GM03348 (cell line): Measurements from ENCODE around the gene IQCH.

Experiments
- DNase-seq: peaks from one replicate; pipeline ENCODE4 v3.0.0; 2012; ENCODE audit warnings: low spot score

Gene IQCH

DNA sequence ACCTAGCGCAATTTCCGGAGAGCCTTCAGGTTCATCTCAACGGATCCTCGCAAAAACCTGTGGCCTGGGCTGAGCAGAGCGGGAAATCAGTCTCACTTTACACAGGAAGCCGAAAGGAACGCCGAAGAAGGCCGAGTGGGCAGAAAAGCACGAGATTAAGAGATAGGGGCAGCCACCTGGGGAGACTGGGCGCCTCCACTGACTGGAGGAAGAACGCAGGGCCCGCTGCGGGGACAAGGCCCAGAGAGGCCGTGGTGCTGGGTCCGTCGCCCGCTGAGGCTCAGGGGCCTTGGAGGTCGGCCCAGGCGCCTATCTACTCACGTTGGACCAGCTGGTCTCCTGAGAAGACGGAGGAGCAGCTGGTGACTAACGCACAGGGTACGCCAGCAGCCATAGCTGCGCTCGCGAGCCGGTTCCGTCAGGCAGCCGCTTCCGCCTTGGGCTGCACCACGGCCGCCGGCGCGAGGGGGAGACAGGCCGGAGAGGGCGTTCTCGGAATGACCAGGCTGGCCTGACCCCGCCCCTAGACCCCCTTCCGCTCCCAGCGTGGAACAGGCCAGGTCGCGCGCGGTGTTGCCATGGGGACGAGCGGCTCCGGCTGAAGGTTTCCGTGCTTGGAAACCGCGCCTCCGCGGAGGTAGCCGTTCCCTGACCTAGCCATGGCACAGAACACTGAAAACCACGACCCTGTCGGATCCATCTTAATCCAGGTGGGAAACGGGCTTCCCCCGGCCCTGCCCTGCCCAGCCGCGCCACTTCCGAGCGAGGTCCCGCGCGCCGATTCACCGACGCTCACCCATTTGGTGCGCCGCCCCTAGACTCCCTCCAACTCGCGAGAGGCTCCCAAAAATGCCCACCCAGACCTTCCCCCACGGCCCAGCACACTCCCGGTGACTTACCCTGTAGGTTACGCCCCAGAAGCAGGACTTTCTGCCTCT lies at the start of gene IQCH, which contains the start of gene AAGAB:
IQCH (plus strand) TSS at position 549 of the 938 bp plus-strand sequence; CDS start at position 660, 111 bp downstream.
AAGAB (minus strand) TSS at position 424 of the 938 bp plus-strand sequence; CDS start at position 394, 30 bp downstream.
- peak; percentile 99 for DNase-seq

DNA sequence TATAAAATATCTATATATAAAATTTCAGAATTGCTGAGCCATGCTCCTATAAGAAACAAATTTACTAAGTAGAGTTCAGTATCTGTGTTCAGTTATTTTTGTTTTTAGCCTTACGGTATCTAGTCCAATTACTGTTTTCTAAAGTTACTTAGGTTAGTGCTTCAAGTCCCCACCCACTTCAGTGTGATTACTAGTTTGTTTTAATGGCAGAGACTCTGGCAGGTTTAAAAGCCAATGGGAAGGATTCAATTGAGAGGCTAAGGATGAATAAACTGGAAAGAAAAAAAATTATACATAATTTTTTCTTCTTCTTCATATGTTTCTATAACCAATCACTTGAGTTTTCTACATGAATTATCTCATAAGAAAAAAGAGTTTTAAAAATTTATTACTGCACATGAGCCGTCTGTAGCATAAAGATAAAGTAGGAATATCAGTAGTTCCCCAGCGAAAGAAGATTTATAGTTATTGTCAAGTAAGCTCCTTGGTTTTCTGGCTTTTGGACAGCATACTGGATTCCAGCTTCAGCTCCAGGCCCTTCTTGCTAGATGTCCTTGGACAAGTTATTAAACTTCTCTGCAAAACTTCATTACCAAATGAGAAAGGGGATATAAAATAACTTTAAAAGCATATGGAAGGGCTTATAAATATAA lies 46.9 kb upstream of the IQCH start:
- no peak for DNase-seq

DNA sequence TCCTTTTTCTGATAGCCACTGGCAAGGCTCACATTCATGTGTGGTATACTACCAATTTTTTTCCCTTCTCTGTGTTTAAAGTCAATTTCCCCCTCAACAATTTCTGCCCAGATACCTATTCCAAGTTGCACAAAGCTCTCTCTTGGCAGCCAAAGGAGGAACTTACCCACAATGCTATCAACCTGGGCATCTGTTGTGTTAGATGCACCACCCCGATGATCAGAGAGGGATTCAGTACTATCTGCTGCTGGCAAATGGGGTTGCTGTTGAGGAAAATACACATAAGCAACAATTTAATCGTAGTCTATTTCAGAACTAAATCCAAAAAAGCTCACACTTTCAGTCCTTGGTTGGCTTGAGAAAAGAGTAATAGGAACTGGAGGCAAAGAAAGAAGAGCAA lies 46.2 kb upstream of the IQCH start:
- DNase-seq: no peak

DNA sequence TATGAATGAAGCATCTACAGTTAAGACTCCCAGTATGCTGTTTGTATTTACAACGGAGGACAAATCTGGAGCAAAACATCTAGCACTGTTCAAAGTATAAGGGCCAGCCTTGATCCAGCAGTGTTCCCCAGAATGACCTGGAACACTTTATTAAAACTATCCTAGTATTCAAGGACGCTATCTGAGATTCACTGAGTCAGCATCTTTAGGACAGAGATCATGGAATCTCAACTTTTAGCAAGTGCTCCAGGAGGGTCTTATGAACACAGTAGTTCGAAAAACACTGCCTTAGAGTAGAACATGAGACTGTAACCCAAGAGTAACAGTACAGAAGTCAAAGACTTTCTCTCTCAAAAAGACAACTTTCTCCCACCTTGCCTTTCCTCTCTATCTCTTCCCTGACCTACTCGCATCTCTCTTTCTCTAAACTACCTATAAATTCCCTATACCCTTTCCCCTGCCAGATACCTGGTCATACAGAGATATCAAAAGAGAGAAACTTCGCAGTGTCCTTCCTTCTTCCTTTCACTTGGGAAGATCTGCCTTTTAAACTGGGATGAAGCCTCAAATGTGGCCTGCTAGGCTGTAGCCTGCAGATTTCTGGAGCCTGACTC lies 43.9 kb upstream of the IQCH start:
- no peak for DNase-seq

DNA sequence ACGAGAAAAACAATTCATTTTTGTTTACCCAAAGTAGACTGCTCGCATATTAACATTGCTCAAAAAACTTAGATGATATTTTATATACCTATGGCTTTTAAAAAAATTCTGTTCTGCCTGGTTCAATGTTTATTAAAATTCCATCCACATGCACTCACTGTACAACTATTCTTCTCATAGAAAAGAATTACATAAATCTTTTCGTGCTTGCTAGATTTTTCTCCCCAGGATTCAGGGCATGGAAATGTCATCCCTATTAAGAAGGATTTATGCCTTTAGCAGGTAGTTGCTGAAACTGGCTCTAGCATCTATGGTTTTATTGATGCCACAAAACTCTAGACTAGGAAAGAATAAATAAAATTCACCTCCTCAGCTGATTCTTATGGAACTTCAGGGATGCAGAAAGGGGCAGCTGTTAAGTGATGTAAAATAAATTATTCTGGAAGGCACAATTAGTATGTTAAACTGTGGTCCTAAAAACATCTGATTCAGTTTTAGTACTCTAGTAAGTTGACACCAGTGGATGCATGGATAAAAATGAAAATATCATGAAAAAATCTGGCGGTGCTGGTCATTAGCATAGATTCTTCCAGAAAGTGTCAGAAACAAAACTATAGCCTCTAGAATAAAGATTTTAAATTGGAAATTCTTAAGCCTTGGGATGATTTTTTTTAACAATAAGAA lies 41.8 kb upstream of the IQCH start:
- DNase-seq: no peak

DNA sequence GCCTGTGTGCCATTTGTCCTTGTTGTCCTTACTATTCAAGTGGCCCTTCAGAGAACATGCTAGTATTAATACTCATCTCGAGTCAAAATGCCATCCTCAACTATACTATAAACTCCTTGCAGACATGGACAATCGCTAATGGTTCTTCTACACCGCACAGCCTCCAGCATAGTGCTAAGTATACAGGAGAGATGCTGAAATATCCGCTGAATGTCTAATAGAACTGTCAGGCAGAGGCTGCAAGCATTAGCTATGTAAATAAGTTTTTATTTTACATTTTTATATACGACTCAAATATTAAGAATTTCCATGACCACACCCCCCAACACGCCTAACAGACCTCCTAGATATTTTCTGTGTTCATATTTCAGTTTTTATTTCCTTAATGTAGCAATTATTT lies 39.5 kb upstream of the IQCH start:
- no peak for DNase-seq

DNA sequence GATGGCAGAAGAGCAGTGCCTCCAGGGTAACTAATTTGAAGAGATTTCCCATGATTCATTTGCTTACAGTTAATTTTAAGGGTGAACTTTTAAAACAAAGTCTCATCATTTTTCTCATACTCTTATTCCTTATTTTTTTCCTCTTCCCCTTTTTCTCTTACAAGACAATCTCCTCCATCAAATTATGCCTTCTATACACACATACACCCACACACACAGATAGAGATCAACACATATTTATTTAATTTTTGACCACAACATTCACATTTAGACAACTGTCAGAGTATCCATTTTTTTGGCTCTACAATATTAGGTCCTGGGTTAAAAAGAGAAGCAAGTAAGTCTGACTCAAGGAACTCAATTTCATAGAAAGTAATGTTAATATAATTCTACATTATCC lies 37.7 kb upstream of the IQCH start:
- no peak for DNase-seq

DNA sequence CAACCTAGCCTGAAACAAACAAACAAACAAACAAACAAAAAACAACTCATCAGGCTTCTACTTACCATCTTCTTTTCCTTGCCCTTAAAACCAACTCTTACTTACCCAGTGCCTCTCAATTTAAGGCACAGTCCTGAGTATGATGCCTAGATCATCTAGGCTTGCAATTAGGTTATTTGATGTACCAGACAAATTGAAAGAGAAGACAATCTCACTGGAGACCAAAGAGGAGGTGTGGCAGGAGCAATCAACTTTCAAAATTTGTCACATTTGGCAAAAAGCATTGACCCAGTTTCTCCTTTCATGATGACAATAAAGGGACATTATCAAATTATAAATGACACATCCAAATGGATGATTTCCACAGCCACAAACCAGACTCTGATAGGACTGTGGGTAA lies 36.2 kb upstream of the IQCH start:
- DNase-seq: no peak

DNA sequence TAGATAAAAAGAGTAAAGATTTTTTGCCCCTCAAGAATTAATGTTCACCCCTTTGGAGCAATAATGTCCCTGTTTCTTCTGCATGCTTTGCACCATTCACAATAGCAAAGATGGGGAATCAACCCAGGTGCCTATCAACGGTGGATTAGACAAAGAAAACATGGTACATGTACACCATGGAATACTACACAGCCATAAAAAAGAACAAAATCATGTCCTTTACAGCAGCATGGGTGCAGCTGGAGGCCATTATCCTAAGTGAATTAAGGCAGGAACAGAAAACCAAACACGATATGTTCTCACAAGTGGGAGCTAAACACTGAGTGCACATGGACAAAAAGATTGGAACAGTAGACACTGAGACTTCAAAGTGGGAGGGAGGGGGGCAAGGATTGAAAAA lies 35.3 kb upstream of the IQCH start:
- no peak for DNase-seq

DNA sequence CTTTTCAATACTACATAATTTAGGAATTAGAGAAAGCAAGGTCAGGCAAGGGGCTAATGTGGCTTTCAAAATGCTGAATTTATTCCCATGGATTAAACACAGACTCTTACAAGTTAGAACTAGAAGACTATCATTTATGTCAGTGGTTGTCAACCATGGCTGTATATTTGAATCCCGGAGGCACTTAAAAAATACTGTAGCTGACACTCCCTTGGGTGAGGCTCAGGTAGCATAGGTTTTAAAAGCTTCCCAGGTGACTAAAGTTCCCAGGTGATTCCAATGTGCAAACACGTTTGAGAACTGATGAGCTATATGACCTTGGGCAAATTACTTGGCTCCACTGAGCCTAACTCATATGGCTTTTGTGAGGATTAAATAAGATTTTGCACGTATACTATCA lies 29.7 kb upstream of the IQCH start:
- no peak for DNase-seq

DNA sequence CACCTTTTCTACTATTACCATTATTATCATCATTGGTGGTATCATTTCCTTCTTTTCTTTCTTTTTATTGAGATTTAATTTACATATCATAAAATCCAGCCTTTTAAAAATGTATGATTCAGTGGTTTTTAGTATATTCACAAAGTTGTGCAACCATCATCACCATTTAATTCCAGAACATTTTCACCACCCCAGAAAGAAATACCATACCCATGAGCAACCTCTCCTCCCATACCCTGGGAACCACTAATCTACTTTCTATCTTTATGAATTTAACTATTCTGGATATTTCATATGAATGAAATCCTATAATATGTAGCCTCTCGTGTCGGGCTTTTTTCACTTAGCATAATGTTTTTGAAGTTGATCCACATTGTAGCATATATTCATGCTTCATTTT lies 29.2 kb upstream of the IQCH start:
- DNase-seq: peak; percentile 69

DNA sequence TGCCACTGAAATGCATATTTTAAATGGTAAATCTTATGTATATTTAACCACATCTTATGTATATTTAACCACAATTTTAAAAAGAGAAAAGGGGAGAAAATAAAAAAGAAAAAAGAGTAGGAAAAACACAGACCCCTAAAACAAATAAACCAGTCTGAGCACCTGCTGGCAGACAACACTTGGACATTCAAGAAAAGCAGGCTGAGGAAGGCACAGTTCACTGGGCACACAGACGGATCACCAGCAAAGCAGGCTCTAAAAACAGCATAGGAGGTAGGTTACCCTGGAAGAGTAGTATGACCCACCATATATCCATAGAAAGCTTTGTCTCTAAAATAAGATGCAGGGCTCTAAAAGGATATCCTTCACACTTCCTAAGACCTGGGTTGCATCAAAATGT lies 27.2 kb upstream of the IQCH start:
- no peak for DNase-seq

DNA sequence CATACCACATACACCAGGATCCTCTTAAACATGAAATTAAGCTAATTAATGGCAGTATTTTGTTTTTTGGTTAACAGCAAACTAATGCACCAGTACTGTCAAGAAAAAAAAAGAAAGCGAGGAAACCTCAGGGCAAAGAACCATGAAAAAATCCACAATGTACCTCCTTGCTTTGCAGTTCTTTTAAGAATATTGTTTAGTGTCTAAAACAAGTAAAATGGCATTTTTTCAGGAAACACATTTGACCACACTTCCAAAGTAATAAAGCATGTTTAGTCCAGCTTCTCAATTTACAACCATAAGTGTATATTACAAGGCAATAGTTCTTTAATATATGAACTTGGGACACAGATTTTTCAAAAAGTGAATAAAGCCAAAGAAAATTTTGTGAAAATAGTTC lies 26.7 kb upstream of the IQCH start:
- DNase-seq: no peak

DNA sequence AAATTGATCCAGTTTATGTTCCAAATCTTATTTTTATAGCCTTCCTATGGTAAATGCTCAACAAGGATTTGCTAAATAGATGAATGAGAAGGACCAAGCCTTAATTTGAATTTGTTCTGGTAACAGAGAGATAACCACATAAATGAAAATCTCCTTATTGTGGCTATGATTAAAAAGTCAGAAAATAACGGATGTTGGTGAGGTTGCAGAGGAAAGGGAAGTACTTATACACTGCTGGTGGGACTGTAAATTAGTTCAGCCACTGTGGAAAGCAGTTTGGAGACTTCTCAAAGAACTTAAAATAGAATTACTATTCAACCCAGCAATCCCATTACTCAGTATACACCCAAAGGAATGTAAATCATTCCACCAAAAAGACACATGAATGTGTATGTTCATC lies 26.3 kb upstream of the IQCH start:
- no peak for DNase-seq

DNA sequence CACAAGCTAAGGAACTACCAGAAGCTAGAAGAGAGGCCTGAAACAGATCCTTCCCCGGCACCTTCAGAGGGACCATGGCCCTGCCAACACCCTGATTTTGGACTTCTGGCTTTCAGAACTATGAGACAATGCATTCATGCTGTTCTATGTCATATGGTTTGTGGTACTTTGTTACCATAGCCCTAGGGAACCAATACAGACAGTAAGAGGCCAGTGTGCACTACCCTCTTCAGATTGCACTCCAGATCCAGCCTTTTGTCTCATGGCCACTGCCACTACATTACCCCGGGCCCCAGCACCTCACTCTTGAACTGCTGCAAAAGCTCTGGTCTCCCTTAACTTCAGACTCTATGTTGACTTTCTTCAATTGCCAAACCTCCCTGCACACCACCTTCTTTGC lies 24.1 kb upstream of the IQCH start:
- no peak for DNase-seq

DNA sequence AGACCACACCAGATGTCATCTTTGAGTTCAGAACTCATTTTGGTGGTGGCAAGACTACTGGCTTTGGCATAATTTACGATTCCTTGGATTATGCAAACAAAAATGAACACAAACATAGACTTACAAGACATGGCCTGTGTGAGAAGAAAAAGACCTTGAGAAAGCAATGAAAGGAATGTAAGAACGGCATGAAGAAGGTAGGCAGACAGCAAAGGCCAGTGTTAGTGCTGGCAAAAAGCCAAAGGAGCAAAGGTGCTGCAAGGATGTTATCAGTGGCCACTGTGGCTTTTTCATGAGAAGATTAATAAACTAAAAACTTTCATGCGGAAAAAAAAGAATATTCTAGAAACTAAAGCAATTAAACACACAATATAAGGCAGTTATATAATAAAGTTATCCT lies 22.0 kb upstream of the IQCH start:
- no peak for DNase-seq

DNA sequence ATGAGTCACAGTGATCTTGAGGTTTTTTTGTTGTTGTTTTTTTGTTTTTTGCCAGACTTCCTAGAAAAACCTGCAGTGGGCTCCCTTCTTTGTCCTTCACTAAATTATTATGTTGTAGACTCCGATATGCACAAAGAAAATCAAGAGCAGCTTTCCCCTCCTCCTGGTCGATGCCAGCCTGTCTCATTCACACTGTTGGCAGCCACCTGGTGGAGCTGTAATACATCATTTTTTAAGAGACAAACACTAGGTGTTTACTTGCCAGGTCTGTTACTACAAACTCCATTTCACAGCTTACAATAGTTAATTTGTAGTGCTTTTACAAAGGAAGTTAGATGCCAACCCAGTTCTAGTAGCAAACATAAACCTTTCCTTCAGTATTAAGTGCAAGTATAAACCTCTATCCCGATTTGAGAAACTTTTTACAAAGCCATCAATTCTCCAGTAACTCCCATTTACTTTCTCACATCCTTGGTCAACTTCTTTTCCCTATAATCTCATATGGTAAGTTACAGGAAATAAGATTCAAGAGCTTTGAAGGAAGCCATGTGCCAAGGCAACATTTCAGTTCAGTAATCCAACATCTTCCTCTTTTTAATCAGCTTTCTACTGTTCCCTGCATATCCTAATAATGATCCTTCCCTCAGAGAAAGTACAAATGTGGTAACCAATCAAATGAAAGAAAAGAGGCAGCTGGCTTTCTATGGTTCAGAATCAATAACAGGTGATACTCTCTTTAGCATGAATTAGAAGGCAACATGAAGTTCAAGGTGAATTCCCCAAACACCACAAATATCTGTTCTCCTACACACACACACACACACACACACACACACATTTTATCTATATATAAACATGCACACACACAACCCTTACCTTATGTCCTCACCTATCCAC lies 14.1 kb upstream of the IQCH start:
- DNase-seq: no peak

DNA sequence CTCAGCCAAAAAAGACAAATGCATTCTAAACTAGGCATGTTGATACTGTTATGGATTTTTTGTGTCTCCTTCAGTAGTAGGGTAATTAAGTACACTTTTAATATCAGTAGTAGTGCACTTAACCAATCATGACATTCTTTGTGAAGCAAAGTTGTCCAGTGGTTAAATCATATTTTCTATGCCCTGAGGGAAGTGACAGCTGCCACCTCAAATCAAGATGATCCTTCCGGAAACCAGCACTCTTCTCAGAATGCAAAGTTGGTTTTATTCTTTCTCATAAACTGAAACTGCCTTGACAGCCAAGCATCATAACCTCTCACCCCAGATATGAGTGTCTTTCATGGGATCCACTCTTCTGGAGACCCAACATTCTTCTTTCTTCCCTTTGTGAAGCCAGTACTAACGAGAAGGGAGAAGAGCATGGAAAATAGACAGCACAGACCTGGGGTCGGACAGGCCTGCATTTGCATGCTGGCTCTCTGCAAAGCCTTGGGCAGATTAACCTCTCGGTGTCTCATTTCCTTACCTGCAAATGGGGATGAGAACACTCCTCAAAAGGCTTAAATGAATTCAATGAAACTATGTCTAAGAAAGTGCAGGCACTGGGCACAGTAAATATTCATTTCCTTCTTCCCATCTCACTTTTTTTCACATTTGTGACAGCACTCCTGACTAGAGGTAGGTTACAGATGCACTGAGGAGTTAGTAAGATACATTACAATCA lies 13.3 kb upstream of the IQCH start:
- no peak for DNase-seq

DNA sequence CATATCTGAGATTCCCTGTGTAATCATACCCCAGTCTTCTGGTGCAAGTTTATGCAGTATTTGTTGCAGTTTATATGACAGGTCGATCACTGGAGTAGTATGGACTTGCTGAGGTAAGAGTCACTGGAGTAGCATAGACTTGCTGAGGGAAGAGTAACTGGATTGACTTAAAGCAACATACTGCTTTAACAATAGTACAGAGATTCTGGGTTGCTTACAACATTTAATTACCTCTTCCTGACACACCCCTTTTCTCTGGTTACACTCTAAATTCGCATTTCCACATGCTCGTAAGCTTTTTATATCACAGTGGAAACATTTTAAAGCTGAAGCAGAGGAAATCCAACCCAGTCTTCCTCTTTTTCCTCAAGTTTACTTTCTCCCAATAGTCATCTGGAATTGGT lies 11.9 kb upstream of the IQCH start:
- DNase-seq: peak; percentile 37

DNA sequence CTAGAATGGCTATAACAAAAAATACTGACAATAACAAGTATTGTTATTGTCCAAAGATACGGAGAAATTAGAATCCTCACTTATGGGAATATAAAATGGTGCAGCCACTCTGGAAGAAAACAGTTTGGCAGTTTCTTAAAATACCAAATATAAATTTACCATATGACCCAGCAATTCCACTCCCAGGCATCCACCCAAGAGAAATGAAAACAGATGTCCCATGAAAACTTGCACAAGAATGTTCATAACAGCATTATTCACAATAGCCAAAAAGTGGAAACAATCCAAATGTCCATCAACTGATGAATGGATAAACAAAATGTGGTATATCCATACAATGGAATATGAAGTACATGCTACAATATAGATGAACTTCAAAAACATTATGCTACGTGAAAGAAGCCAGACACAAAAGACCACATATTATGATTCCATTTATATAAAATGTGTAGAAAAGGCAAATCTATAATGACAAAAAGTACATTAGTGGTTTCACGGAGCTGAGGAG lies 9.6 kb upstream of the IQCH start:
- DNase-seq: peak; percentile 20
